Measurements from ENCODE around the gene ALG12. TPM values are rescaled to one million over a fixed set of nuclear protein-coding genes. Genes with fewer than 3 reads are reported as not detected.
"Not testable (repeated sequence)": the region's sequence is repeated elsewhere in the genome, so short reads cannot be mapped to it uniquely, and the experiment has no call there.

The ALG12 gene
- total RNA-seq, 1 experiment from 2014 or later, result 16.6 TPM

DNA sequence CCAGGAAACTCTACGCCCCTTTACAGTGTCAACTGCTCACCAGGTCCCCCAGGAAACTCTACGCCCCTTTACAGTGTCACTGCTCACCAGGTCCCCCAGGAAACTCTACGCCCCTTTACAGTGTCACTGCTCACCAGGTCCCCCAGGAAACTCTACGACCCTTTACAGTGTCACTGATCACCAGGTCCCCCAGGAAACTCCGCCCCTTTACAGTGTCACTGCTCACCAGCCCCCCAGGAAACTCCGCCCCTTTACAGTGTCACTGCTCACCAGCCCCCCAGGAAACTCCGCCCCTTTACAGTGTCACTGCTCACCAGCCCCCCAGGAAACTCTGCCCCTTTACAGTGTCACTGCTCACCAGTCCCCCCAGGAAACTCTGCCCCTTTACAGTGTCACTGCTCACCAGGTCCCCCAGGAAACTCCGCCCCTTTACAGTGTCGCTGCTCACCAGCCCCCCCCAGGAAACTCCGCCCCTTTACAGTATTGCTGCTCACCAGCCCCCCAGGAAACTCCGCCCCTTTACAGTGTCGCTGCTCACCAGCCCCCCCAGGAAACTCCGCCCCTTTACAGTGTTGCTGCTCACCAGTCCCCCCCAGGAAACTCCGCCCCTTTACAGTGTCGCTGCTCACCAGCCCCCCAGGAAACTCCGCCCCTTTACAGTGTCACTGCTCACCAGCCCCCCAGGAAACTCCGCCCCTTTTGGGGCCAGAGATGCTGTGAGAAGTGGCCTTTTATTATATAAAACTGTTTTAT, 27.0 kb upstream of the ALG12 start:
- peak overlapping the region; percentile 32 for H3K27ac ChIP-seq (ENCODE audit: low read depth, low read length)
- H3K4me1 ChIP-seq (ENCODE audit: control insufficient read depth in 1 of 2, insufficient read depth in 2 of 2, low read length in 2 of 2), result peaks cover 24 to 35% of the 10 kb centered on the region in 2 experiments
- DNase-seq (ENCODE audit: low read depth, low spot score), result peak; percentile 60
- H3K4me3 ChIP-seq (replicated peaks in 1 of 2; ENCODE audit: low read depth in 1 of 2, low read length in 2 of 2); ATAC-seq; H4K20me1 ChIP-seq (ENCODE audit: insufficient read depth); H2AFZ ChIP-seq (ENCODE audit: low read depth, low read length, poor library complexity, severe bottlenecking); H3K9me2 ChIP-seq (ENCODE audit: insufficient read depth); intact Hi-C loops (cut with micrococcal nuclease); H3K79me2 ChIP-seq (ENCODE audit: insufficient read depth, low read length); RAD21 ChIA-PET (ENCODE audit: low non-redundant PET in 1 of 2, low total read pairs in 2 of 2, uncharacterized antibody in 2 of 2, unreplicated experiment in 2 of 2); BruUV-seq (replicated peaks); H3K27me3 ChIP-seq (ENCODE audit: insufficient read depth, low read length); H3K36me3 ChIP-seq (ENCODE audit: control insufficient read depth in 1 of 2, insufficient read depth in 2 of 2, low read length in 2 of 2); H3K9me3 ChIP-seq (ENCODE audit: control insufficient read depth in 1 of 2, insufficient read depth in 1 of 2, low read depth in 1 of 2, low read length in 2 of 2); CTCF ChIA-PET: not testable (repeated sequence)
- peak overlapping the region; percentile 40 for H3K4me2 ChIP-seq (ENCODE audit: low read length)
- POLR2A ChIA-PET, result interaction anchor here (1.4 kb wide), 1 partner anchor 26 kb away, joined by 3 read pairs; no protein-coding TSS in a partner anchor
- H3K9ac ChIP-seq (ENCODE audit: low read length), result 0 out of 2 replicates have a peak overlapping the region, but pooled peaks have one; percentile 3

DNA sequence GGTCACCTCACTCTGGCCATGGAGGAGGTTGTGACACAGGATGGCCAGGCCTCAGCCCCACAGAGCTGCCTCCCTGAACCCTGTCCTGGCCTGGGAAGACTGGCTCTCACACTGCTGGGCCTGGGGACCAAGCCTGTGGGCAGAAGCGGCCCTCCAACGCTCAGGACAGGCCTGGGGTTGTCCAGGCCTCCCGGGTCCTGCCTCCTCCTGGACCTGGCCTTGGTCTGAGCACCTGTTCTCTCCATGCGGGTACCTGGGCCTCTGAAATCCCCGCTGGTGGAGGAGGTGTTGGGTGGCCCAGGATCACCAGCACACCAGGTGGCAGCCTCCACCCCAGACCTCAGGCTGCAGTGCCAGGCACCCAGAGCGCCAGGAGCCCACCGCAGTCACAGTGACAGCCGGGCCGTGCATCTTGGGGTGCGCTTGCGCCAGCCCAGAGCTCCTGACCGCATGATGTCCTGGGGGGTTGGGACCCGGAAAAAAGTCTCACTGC, 26.2 kb upstream of the ALG12 start:
- H3K4me3 ChIP-seq (replicated peaks in 1 of 2; ENCODE audit: low read depth in 1 of 2, low read length in 2 of 2), result no peak overlapping the region
- no peak overlapping the region for H3K9ac ChIP-seq (ENCODE audit: low read length)

More for the DNA sequence above, 26.2 kb upstream of the ALG12 start:
- intact Hi-C loops (cut with micrococcal nuclease), result no loop called here
- TF ChIP-seq YY1 (IDR thresholded peaks at IDR 0.05; ENCODE audit: extremely low read depth, insufficient replicate concordance, low read depth, low read length) (no peak), ZFX (IDR thresholded peaks at IDR 0.05) (no peak; the same call in 1 of the 2 replicates), CBX3 (IDR thresholded peaks at IDR 0.05; ENCODE audit: low read depth) (no peak), ELF1 (IDR thresholded peaks at IDR 0.05; ENCODE audit: borderline replicate concordance, low read depth) (no peak), SP1 (IDR thresholded peaks at IDR 0.05; ENCODE audit: low read depth) (no peak), RAD21 (IDR thresholded peaks at IDR 0.05; ENCODE audit: low read depth) (no peak)
- TF ChIP-seq, protein P1, sequence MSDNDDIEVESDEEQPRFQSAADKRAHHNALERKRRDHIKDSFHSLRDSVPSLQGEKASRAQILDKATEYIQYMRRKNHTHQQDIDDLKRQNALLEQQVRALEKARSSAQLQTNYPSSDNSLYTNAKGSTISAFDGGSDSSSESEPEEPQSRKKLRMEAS (IDR thresholded peaks at IDR 0.05), result no peak
- TF ChIP-seq, protein P2, sequence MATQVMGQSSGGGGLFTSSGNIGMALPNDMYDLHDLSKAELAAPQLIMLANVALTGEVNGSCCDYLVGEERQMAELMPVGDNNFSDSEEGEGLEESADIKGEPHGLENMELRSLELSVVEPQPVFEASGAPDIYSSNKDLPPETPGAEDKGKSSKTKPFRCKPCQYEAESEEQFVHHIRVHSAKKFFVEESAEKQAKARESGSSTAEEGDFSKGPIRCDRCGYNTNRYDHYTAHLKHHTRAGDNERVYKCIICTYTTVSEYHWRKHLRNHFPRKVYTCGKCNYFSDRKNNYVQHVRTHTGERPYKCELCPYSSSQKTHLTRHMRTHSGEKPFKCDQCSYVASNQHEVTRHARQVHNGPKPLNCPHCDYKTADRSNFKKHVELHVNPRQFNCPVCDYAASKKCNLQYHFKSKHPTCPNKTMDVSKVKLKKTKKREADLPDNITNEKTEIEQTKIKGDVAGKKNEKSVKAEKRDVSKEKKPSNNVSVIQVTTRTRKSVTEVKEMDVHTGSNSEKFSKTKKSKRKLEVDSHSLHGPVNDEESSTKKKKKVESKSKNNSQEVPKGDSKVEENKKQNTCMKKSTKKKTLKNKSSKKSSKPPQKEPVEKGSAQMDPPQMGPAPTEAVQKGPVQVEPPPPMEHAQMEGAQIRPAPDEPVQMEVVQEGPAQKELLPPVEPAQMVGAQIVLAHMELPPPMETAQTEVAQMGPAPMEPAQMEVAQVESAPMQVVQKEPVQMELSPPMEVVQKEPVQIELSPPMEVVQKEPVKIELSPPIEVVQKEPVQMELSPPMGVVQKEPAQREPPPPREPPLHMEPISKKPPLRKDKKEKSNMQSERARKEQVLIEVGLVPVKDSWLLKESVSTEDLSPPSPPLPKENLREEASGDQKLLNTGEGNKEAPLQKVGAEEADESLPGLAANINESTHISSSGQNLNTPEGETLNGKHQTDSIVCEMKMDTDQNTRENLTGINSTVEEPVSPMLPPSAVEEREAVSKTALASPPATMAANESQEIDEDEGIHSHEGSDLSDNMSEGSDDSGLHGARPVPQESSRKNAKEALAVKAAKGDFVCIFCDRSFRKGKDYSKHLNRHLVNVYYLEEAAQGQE (IDR thresholded peaks at IDR 0.05; ENCODE audit: low read depth), result no peak
- TF ChIP-seq, protein P3, sequence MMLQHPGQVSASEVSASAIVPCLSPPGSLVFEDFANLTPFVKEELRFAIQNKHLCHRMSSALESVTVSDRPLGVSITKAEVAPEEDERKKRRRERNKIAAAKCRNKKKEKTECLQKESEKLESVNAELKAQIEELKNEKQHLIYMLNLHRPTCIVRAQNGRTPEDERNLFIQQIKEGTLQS (IDR thresholded peaks at IDR 0.05), result no peak
- DNase-seq (ENCODE audit: low read depth, low spot score) (no peak), ATAC-seq (no peak)
- ChIA-PET POLR2A (no interaction called here), CTCF (no interaction called here), RAD21 (ENCODE audit: low non-redundant PET in 1 of 2, low total read pairs in 2 of 2, uncharacterized antibody in 2 of 2, unreplicated experiment in 2 of 2) (no interaction called here)
- no peaks in the 10 kb centered on the region for H3K27me3 ChIP-seq (ENCODE audit: insufficient read depth, low read length)
- no peaks in the 10 kb centered on the region for H3K79me2 ChIP-seq (ENCODE audit: insufficient read depth, low read length)
- no peak overlapping the region for H3K4me2 ChIP-seq (ENCODE audit: low read length)
- H3K27ac ChIP-seq (ENCODE audit: low read depth, low read length), result peak overlapping the region; percentile 32; the same call in 1 of the 2 replicates
- H3K36me3 ChIP-seq (ENCODE audit: control insufficient read depth in 1 of 2, insufficient read depth in 2 of 2, low read length in 2 of 2), result no peaks in the 10 kb centered on the region
- H3K9me2 ChIP-seq (ENCODE audit: insufficient read depth), result no peaks in the 10 kb centered on the region
- H4K20me1 ChIP-seq (ENCODE audit: insufficient read depth), result no peaks in the 10 kb centered on the region
- no peak overlapping the region for H2AFZ ChIP-seq (ENCODE audit: low read depth, low read length, poor library complexity, severe bottlenecking)
- H3K9me3 ChIP-seq (ENCODE audit: control insufficient read depth in 1 of 2, insufficient read depth in 1 of 2, low read depth in 1 of 2, low read length in 2 of 2), result no peaks in the 10 kb centered on the region
- peaks cover 21 to 29% of the 10 kb centered on the region in 2 experiments for H3K4me1 ChIP-seq (ENCODE audit: control insufficient read depth in 1 of 2, insufficient read depth in 2 of 2, low read length in 2 of 2)
- no TSS peak for BruUV-seq (replicated peaks)
